CD4-positive, alpha-beta T cell treated with Interleukin-6 for 4 hours (primary cell): ENCODE data around the gene FIGNL2.
A peak's percentile ranks its signal among the peaks of the same experiment; 100 is the strongest.
"Not testable (repeated sequence)": the region's sequence is repeated elsewhere in the genome, so short reads cannot be mapped to it uniquely, and the experiment has no call there.

Experiments
- DNase-seq: peaks from one replicate; pipeline ENCODE4 v3.0.0-alpha.2; 2020; ENCODE audit warnings: mixed read lengths

Gene FIGNL2

GRCh38 chr12:51814311-51815088 lies 34.0 kb downstream of the FIGNL2 start:
- DNase-seq = peak; percentile 79

- no peak for DNase-seq
Measured at GRCh38 chr12:51813931-51814310, 34.6 kb downstream of the FIGNL2 start.

DNA sequence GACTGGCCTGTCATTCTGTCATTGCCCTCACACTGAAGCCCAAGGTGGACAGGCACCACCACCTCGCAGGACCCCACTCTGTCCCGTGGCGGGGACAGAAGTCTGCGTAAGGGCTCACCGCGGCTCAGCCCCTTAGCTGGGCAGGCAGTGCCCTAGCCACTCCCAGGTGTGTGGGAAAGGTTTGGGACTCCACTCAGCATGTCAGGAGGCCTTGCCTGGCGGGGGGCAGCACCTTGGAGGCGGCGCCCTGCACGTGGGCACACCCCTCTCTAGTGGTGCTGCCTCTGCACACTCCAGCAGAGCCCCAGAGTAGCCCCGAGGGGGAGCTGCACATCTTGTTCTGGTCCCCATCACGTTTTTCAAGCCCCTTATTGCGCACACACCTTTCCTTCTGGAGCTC lies 35.6 kb downstream of the FIGNL2 start:
- no peak for DNase-seq

- no peak for DNase-seq
Measured at GRCh38 chr12:51811203-51812202, 37.0 kb downstream of the FIGNL2 start.

DNA sequence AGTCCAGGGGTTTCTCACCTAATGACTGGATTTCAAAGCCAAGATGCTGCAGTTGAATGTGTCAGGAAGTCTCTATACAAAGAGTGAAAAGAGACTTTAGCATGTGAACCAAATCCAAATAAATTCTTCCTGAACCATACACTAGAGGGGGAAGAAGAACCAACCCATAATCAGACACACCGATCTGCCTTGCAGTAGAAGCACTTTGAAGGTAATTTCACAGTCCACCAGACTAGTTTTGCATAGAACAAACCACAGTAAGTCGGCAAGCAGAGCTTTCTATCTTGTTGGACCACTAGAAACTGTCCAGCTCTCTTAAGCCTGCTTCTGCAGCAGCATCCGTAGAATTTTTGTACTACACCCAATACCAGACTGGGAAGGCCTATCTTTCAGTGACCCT lies 39.3 kb downstream of the FIGNL2 start:
- DNase-seq = no peak

DNA sequence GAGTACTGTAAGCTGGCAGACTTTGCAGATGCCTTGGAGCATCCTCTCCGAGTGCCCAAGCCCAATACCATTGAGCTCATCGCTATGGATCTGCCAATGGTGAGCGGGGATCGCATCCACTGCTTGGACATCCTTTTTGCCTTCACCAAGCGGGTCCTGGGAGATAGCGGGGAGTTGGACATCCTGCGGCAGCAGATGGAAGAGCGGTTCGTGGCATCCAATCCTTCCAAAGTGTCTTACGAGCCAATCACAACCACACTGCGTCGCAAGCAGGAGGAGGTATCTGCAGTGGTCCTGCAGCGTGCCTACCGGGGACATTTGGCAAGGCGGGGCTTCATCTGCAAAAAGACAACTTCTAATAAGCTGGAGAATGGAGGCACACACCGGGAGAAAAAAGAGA lies 41.6 kb downstream of the FIGNL2 start:
- no peak for DNase-seq

GRCh38 chr12:51801027-51801426 lies 47.5 kb downstream of the FIGNL2 start:
- DNase-seq = no peak

GRCh38 chr12:51798501-51798900 lies 50.0 kb downstream of the FIGNL2 start:
- no peak for DNase-seq

DNA sequence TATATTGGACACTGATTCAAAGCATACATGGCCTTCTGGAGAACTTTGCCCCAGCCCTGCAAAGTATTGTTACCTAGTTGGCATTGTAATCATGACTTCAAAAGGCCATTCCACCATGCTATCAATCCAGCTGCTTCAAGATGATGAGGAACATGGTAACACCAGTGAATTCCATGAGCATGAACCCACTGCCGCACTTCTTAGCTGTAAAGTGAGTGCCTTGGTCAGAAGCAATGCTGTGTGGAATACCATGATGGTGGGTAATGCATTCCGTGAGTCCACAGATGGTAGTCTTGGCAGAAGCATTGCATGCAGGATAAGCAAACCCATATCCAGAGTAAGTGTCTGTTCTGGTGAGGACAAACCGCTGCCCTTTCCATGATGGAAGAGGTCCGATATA lies 50.5 kb downstream of the FIGNL2 start:
- DNase-seq = not testable (repeated sequence)

- no peak for DNase-seq
Measured at GRCh38 chr12:51797301-51797700, 51.2 kb downstream of the FIGNL2 start.

DNA sequence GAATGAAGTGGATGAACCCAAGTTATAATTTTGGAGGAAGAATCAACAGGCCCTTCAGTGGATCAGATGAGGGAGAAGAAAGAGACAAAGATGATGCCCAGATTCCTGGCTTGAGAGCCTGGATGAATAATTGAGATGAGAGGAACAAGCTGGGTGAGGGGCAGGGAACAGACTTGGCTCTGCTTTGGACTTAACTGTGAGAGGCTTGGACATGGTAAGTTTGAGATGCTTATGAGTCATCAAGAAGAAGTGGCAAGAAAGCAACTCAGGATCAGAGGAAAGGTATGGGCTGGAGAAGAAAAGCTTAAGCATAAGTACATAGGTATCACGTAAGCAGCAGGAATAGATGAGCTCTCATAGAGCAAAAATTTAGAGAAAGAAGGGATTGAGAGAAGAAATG lies 55.3 kb downstream of the FIGNL2 start:
- no peak for DNase-seq

DNA sequence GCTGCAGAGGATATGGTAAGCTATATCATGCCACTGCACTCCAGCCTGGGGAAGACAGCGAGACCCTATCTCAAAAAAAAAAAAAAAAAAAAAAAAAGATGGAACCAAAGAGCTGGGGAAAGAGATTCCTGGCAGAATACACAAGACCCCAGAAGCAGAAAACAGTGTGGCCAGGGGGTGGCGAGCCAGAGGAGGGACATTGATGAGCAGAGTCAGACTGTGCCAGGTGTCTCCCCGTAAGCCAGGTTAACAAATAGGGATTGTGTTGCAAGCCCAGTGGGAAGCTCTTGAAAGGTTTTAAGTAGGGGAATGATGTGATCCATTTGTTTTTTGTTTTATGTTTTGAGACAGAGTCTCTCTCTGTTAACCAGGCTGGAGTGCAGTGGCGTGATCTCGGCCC lies 56.1 kb downstream of the FIGNL2 start:
- no peak for DNase-seq

- DNase-seq = no peak
Measured at GRCh38 chr12:51788876-51789275, 59.6 kb downstream of the FIGNL2 start.

- no peak for DNase-seq
Measured at GRCh38 chr12:51785906-51786305, 62.6 kb downstream of the FIGNL2 start.

DNA sequence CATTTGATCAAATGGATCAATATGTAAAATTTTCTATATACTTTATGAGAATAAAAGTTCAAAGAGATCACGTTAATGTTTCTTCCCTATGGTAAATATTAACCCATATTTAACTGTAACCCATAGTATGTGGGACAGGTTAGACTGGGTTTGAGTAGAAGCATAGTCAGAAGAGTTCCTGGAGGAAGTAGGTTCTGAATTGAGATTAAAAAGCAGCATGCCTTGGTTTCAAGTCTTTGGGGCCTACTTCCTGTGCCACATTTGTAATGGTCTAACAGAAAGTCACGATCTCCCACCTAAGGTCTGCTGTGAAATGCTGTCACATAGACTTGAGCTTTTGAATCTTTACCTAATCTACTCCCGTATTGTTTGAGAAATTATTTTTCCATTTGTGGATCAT lies 63.8 kb downstream of the FIGNL2 start:
- no peak for DNase-seq

DNA sequence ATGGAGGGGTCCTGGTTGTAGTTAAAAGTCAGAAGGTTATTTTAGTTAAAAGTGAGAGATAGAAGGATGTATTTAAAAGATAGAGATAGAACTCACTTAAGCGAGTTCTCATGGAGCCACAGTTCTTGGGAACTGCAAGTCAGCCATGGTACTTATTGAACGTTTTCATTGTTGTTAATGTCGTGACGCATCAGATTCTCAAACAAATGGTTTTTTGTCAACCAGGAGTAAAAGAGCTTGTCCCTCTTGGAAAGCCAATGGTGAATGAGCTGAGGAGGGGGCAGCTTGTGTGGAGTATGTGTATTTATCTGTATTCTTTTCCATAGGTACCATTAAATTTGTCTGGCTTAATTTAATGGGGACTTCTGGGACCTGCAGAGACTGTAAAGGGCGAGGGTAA lies 68.6 kb downstream of the FIGNL2 start:
- no peak for DNase-seq

- no peak for DNase-seq
Measured at GRCh38 chr12:51777973-51778372, 70.5 kb downstream of the FIGNL2 start.

- DNase-seq = no peak
Measured at GRCh38 chr12:51777457-51777856, 71.1 kb downstream of the FIGNL2 start.

DNA sequence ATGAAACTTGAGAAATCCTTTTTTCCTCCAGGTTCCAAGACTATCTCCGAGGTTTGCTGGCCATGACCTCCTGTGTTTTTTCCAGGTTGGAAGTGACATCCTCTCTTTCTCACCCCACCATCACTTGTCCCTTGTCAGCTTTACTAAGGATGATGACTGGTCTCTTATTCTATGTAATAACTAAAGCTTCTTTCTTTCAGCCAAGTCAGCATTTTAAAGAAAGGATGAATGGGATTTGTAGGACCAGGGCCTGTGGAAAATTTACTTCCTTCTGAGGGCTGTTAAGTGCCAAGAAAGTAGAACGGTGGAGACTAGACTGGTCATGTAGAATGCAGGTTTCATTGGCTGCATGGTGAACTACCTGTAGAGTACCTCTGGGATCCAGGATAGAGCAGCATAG lies 73.6 kb downstream of the FIGNL2 start:
- no peak for DNase-seq

DNA sequence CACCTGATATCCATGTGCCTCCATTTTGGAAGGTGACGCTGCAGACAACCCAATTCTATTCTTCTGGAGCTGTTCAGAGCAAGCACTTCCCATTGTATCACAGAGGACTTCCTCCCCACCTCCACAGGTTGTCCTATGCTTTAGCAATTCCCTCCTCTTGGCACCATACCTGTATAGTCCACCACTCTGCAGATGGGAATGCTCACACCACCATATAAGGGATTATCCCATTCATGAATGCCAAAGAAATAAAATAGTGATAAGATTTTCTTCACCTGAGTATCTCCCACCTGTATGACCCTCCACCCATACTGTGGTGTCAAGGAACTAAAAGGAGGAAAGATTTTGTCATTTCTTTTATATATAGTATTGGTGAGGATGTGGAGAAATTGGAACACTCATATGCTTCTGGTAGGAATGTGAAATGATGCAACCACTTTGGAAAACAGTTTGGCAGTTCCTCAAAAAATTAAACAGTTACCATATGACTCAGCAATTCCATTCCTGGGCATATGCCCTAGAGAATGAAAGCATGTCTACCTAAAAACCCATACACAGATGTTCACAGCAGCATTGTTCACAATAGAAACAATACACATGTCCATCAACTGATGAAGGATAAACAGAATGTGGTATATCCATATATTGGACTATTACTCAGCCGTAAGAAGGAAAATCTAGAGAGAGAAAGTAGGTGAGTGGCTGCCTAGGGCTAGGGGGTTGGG lies 75.2 kb downstream of the FIGNL2 start:
- no peak for DNase-seq

- no peak for DNase-seq
Measured at GRCh38 chr12:51771008-51771407, 77.5 kb downstream of the FIGNL2 start.
